Transverse colon (tissue), 4 donors: Measurements from ENCODE around the gene SHISA5. TPM values are rescaled to one million over a fixed set of nuclear protein-coding genes. Genes with fewer than 3 reads are reported as not detected.

Experiments used
- DNase-seq: peaks from one replicate; pipeline ENCODE4 v3.0.0-alpha.2; 2019
- H3K27ac ChIP-seq, 4 donors: fragments of 200-600 bp; sonication (generic); 2 replicates each; pipeline ENCODE4 v1.5.1; 2016 to 2018; ENCODE audit warnings: inconsistent platforms in 4 of 4
- H3K27me3 ChIP-seq: fragments of 200-600 bp; sonication (generic); 2 replicates; pipeline ENCODE4 v1.5.1; 2017; ENCODE audit warnings: inconsistent platforms
- H3K36me3 ChIP-seq, 4 donors: fragments of 200-600 bp; sonication (generic); 2 replicates each; pipeline ENCODE4 v1.5.1; 2017 to 2019; ENCODE audit warnings: inconsistent platforms in 4 of 4
- H3K4me1 ChIP-seq, 4 donors: fragments of 200-600 bp; sonication (generic); 2 replicates each; pipeline ENCODE4 v1.5.1; 2017 to 2020; ENCODE audit warnings: inconsistent platforms in 4 of 4
- H3K4me3 ChIP-seq, 4 donors: fragments of 200-600 bp; sonication (generic); 1 replicate in 1 of 4; 2 replicates in 3 of 4; pipeline versions ENCODE4 v1.5.1 to v1.6.1; 2017 to 2019; ENCODE audit warnings: inconsistent platforms in 4 of 4
- H3K9me3 ChIP-seq, 2 donors: fragments of 200-600 bp; sonication (generic); 2 replicates each; pipeline ENCODE4 v1.5.1; 2017 to 2019; ENCODE audit warnings: inconsistent platforms in 2 of 2
- EP300 ChIP-seq: sonication (generic); formaldehyde crosslinking; IDR thresholded peaks from one replicate; pipeline ENCODE4 v1.6.1; 2017; ENCODE audit warnings: antibody characterized with exemption, low read depth
- POLR2A ChIP-seq: fragments of 450-650 bp; IDR thresholded peaks from one replicate; pipeline ENCODE4 v1.6.1; 2016; ENCODE audit warnings: antibody characterized with exemption, mild to moderate bottlenecking, moderate library complexity
- POLR2AphosphoS5 ChIP-seq, 3 donors: sonication (generic); formaldehyde crosslinking; IDR thresholded peaks; one replicate each; pipeline ENCODE4 v1.6.1; 2016; ENCODE audit warnings: antibody characterized with exemption in 3 of 3
- WGBS, 2 donors: methylation state at CpG; one replicate each; pipeline ENCODE4 v1.1.5; 2018; ENCODE audit warnings: low coverage in 1 of 2; 5-methylcytosine and 5-hydroxymethylcytosine counted together
- in situ Hi-C, 4 donors: fragments of 200-750 bp; cut with MboI; loops; one replicate each; pipeline versions ENCODE4 v1.15.0 to v1.15.1; 2017; ENCODE audit warnings: low sequenced_read_pairs in 3 of 4, low pct_ligation_motif_present in 1 of 4, low pct_unique_long_range_greater_than_20kb in 1 of 4
- intact Hi-C: fragments of 100-400 bp; cut with DNase I; formaldehyde crosslinking; loops from one replicate; pipeline ENCODE4 v1.15.1; 2023; ENCODE audit warnings: low total_unique reads
- total RNA-seq, 4 donors: library from RNA; depleted of rRNA; stranded (reverse); fragments of >200 nt; gene quantifications; one replicate each; pipeline ENCODE4 v1.1.0, GENCODE V29; 2016
- TF ChIP-seq, protein P1 (sequence below), 5 experiments: fragments of 200-600 bp in 3 of 5; fragments of 450-650 bp in 2 of 5; sonication (generic) in 3 of 5; IDR thresholded peaks; 1 replicate in 2 of 5; 2 replicates in 3 of 5; pipeline ENCODE4 v1.5.1; 2016 to 2017; ENCODE audit warnings: antibody characterized with exemption in 5 of 5, inconsistent platforms in 3 of 5, mild to moderate bottlenecking in 2 of 5, moderate library complexity in 1 of 5

The SHISA5 gene
- total RNA-seq, 4 donors from 2014 or later: 72.9 to 89.4 (median 80.8) TPM

DNA sequence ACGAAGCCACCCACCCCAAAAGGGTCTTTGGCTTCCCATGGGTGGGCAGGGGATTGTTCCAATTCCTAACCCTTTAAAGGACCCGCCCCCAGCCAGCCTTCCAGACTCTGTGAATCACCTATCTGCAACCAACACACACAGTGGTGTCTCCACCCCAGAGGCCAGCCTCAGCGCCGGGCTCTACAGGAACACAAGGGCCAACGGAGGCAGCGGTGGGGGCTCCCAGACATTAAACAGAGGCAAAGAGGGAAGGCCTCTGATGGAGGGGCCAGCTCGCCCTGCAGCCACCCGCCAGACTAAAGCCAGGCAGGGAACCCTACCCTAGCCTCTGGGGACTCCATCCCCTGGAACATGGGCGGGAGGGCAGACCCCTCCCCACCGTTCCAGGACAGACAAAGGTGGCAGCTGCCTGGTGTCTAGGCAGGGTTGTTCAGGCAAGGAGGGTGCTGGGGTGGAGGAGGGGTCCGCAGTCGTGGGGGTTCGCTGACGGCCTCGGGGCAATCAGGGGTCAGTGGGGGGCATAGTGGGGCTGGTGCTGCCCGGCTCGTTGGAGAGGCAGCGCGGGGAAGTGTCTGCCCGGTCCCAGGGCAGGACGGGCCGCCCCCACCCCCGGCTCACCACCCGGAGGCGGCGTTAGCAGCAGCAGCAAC, 448 bp downstream of the SHISA5 start:
- H3K4me3 ChIP-seq: peak overlapping the region; percentile 41 to 67 (median 58)
- H3K36me3 ChIP-seq: no peaks in the 10 kb centered on the region
- WGBS, 2 donors: 35% methylated on average over 14 of the region's 26 CpGs; no CpG with 5 or more reads in 1 of the 2 donors
- intact Hi-C loops (no loop called here), in situ Hi-C loops (no loop called here)
- H3K9me3 ChIP-seq: no peaks in the 10 kb centered on the region
- peaks cover 6 to 21% (median 13%) of the 10 kb centered on the region in 4 donors for H3K4me1 ChIP-seq
- no peaks in the 10 kb centered on the region for H3K27me3 ChIP-seq
- peak; percentile 34 for DNase-seq
- H3K27ac ChIP-seq: peak overlapping the region; percentile 82 to 93 (median 88)
- TF ChIP-seq, protein P1, sequence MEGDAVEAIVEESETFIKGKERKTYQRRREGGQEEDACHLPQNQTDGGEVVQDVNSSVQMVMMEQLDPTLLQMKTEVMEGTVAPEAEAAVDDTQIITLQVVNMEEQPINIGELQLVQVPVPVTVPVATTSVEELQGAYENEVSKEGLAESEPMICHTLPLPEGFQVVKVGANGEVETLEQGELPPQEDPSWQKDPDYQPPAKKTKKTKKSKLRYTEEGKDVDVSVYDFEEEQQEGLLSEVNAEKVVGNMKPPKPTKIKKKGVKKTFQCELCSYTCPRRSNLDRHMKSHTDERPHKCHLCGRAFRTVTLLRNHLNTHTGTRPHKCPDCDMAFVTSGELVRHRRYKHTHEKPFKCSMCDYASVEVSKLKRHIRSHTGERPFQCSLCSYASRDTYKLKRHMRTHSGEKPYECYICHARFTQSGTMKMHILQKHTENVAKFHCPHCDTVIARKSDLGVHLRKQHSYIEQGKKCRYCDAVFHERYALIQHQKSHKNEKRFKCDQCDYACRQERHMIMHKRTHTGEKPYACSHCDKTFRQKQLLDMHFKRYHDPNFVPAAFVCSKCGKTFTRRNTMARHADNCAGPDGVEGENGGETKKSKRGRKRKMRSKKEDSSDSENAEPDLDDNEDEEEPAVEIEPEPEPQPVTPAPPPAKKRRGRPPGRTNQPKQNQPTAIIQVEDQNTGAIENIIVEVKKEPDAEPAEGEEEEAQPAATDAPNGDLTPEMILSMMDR (IDR thresholded peaks at IDR 0.05): no peak
- no peak for TF ChIP-seq POLR2A
- TF ChIP-seq POLR2AphosphoS5 (IDR thresholded peaks at IDR 0.05): no peak
- TF ChIP-seq EP300: no peak

DNA sequence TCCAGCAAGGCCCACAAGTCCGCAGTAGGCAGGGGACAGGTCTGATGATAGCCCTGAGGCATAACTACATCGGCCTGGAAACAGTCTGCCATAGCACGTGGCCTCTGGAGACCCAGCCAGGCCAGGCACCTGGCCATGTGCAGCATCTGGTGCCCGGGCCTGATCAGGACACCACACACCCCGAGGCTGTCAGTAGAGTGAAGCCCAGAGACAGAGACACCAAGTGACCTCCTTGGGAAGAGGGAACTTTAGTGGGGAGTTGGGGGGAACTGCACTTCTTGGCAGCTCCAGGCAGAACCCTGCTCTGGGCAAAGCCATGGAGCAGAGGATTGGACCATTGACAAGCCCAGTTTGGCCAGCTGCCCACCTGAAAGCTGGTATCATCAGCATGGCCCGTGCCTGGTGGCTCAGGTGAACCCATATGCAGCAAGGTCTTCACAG, 1.2 kb downstream of the SHISA5 start:
- Histone ChIP-seq H3K4me3 (peak overlapping the region in 1 of 4 donors; percentile 58), H3K4me1 (peaks cover 6 to 21% (median 13%) of the 10 kb centered on the region in 4 donors), H3K36me3 (peaks cover 0 to 7% (median 0%) of the 10 kb centered on the region in 4 donors), H3K27me3 (no peaks in the 10 kb centered on the region), H3K9me3 (no peaks in the 10 kb centered on the region), H3K27ac (peak overlapping the region; percentile 82 to 93 (median 88))
- DNase-seq: peak; percentile 23
- intact Hi-C loops (no loop called here), in situ Hi-C loops (no loop called here)
- 85% methylated on average over 6 of the region's 6 CpGs; no CpG with 5 or more reads in 1 of the 2 donors for WGBS, 2 donors
- TF ChIP-seq, protein P1 (IDR thresholded peaks at IDR 0.05): no peak
- TF ChIP-seq POLR2AphosphoS5 (IDR thresholded peaks at IDR 0.05) (no peak), POLR2A (no peak), EP300 (no peak)

DNA sequence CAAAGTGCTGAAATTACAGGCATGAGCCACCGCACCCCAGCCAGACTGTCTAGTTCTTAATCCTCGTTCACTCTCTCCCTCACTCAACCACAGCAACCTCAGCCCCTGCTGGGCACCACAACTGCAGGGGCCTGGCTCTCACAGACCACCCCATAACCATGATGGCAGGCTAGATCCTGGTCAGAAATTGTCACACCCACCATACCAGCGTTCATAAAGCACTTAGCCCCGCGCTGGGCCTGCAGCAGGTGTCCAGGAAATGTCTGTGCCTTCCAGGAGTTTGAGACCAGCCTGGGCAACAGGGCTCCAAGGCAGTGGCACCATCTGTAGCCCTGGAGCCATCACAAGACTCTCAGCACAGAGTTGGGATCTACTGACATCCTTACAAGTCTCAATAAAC, 1.9 kb downstream of the SHISA5 start:
- WGBS, 2 donors: 56 to 85% methylated on average over 2 to 5 of the region's 5 CpGs
- Histone ChIP-seq H3K4me1 (peaks cover 6 to 21% (median 13%) of the 10 kb centered on the region in 4 donors), H3K36me3 (peaks cover 0 to 7% (median 0%) of the 10 kb centered on the region in 4 donors), H3K9me3 (no peaks in the 10 kb centered on the region), H3K27ac (peak overlapping the region; percentile 82 to 93 (median 88)), H3K27me3 (no peaks in the 10 kb centered on the region), H3K4me3 (no peak overlapping the region)
- intact Hi-C loops: no loop called here
- in situ Hi-C loops: no loop called here
- DNase-seq: no peak
- TF ChIP-seq POLR2AphosphoS5 (IDR thresholded peaks at IDR 0.05): no peak
- no peak for TF ChIP-seq EP300
- TF ChIP-seq POLR2A: no peak
- TF ChIP-seq, protein P1 (IDR thresholded peaks at IDR 0.05): no peak

DNA sequence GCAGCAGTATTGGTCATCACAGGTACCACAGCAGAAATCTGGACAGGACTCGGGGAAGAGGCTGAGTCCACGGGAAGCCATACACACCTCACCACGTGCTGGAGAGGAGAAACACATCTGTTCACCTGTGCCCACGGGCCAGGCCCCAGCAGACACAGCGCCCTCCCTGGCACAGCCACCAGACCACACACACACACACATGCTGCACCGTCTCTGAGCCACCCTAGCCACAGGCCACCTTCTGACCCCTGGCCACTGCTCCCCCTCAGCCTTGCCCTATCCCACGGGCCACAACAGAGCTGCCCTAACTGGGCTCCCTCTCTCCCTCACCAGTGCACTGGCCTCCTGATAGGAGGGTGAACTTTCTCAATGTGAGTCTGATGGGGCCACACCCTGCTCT, 2.8 kb downstream of the SHISA5 start:
- Histone ChIP-seq H3K27ac (no peak overlapping the region), H3K36me3 (peaks cover 0 to 7% (median 0%) of the 10 kb centered on the region in 4 donors), H3K27me3 (no peaks in the 10 kb centered on the region), H3K4me3 (no peak overlapping the region), H3K9me3 (no peaks in the 10 kb centered on the region), H3K4me1 (peaks cover 6 to 21% (median 13%) of the 10 kb centered on the region in 4 donors)
- WGBS, 2 donors: 76% methylated on average over 7 of the region's 7 CpGs; no CpG with 5 or more reads in 1 of the 2 donors
- TF ChIP-seq EP300 (no peak), POLR2A (no peak), POLR2AphosphoS5 (IDR thresholded peaks at IDR 0.05) (no peak)
- TF ChIP-seq, protein P1 (IDR thresholded peaks at IDR 0.05): no peak
- in situ Hi-C loops: no loop called here
- DNase-seq: no peak
- intact Hi-C loops: no loop called here
